K562 (cell line): ENCODE measurements around the gene PEX13. TPM values are rescaled to one million over a fixed set of nuclear protein-coding genes. Genes with fewer than 3 reads are reported as not detected.

Experiments used
- ATAC-seq: fragments of 200-7000 bp; cut with Tn5 transposase; 3 replicates; pipeline ENCODE4 v1.9.1; 2020; ENCODE audit warnings: moderate library complexity
- BruUV-seq: library from RNA; stranded (reverse); fragments of 400-500 nt; replicated peaks from 2 replicates; lab custom pipeline; 2021; lab: Mats Ljungman, UMichigan
- CTCF ChIA-PET: fragments of 300-600 bp; formaldehyde crosslinking; extraction: SDS; loops from one replicate; lab custom pipeline; 2021; ENCODE audit warnings: low intra/inter-chr PET ratio; lab: Yijun Ruan, JAX
- POLR2A ChIA-PET: fragments of 300-600, 350-650 bp; sonication (Branson Sonifier 250); formaldehyde crosslinking; extraction: SDS; loops from one replicate; lab custom pipeline; 2021; ENCODE audit warnings: antibody characterized with exemption, inconsistent platforms; lab: Yijun Ruan, JAX
- DNase-seq, 4 experiments: peaks; one replicate each; pipeline versions ENCODE4 v3.0.0 to v3.0.0-alpha.2; 2011 to 2018; ENCODE audit warnings: low spot score in 3 of 4, mixed read lengths in 3 of 4; ENCODE audit errors: extremely low read depth in 1 of 4
- FAIRE-seq: peaks from 2 replicates; lab custom pipeline; 2011; peaks lifted over from hg19 to GRCh38; lab: Jason Lieb, UNC
- H2AFZ ChIP-seq: 2 replicates; pipeline ENCODE4 v1.6.0; 2011; ENCODE audit warnings: low read depth, low read length, control low read depth, inconsistent platforms
- H3K27ac ChIP-seq: fragments of 200-600 bp; 3 replicates; pipeline ENCODE4 v1.8.0; 2011; ENCODE audit warnings: low read depth, mild to moderate bottlenecking, control low read depth, inconsistent platforms, low read length, moderate library complexity, mixed read lengths; ENCODE audit errors: extremely low read depth
- H3K27me3 ChIP-seq, 2 experiments: fragments of 300-600 bp in 1 of 2; 2 replicates in 1 of 2; 3 replicates in 1 of 2; pipeline versions ENCODE4 v1.6.0 to v1.8.0; 2011; ENCODE audit warnings: inconsistent platforms in 2 of 2, low read length in 2 of 2, mild to moderate bottlenecking in 1 of 2, mixed read lengths in 1 of 2, moderate library complexity in 1 of 2; ENCODE audit not compliant: control insufficient read depth in 2 of 2, insufficient read depth in 2 of 2
- H3K36me3 ChIP-seq: fragments of 300-600 bp; 3 replicates; pipeline ENCODE4 v1.8.0; 2011; ENCODE audit warnings: mild to moderate bottlenecking, low read length, inconsistent platforms; ENCODE audit not compliant: control insufficient read depth, insufficient read depth
- H3K4me1 ChIP-seq, 2 experiments: fragments of 200-600 bp in 1 of 2; replicated peaks in 1 of 2; 2 replicates in 1 of 2; 3 replicates in 1 of 2; pipeline versions ENCODE4 v1.5.1 to v1.8.0; 2011; ENCODE audit warnings: inconsistent platforms in 2 of 2, low read length in 2 of 2, mild to moderate bottlenecking in 1 of 2, mixed read lengths in 1 of 2, moderate library complexity in 1 of 2; ENCODE audit not compliant: control insufficient read depth in 2 of 2, insufficient read depth in 2 of 2
- H3K4me2 ChIP-seq: 2 replicates; pipeline ENCODE4 v1.6.1; 2011; ENCODE audit warnings: low read length, control low read depth, inconsistent platforms, mixed read lengths; ENCODE audit not compliant: insufficient read depth
- H3K4me3 ChIP-seq: fragments of 200-600 bp; sonication (generic), shearing (Covaris generic); 2 replicates; pipeline ENCODE4 v1.5.1; 2016; ENCODE audit warnings: control low read depth, inconsistent platforms
- H3K79me2 ChIP-seq: fragments of 200-600 bp; 3 replicates; pipeline ENCODE4 v1.8.0; 2011; ENCODE audit warnings: low read length, inconsistent platforms; ENCODE audit not compliant: control insufficient read depth, insufficient read depth
- H3K9ac ChIP-seq, 2 experiments: 2 replicates each; pipeline versions ENCODE4 v1.6.0 to v1.6.1; 2011; ENCODE audit warnings: low read depth in 2 of 2, low read length in 2 of 2, control low read depth in 1 of 2, inconsistent platforms in 1 of 2, mild to moderate bottlenecking in 1 of 2, mixed read lengths in 1 of 2; ENCODE audit not compliant: insufficient read depth in 1 of 2
- H3K9me1 ChIP-seq: one replicate; pipeline ENCODE4 v1.6.0; 2011; ENCODE audit warnings: inconsistent platforms, mild to moderate bottlenecking, low read length, moderate library complexity; ENCODE audit not compliant: control insufficient read depth, insufficient read depth
- H3K9me3 ChIP-seq: replicated peaks from 2 replicates; pipeline ENCODE4 v1.5.1; 2011; ENCODE audit warnings: low read depth, low read length, inconsistent platforms; ENCODE audit not compliant: control insufficient read depth, insufficient read depth
- H4K20me1 ChIP-seq: replicated peaks from 2 replicates; pipeline ENCODE4 v1.6.1; 2011; ENCODE audit warnings: low read length, inconsistent platforms, mixed read lengths; ENCODE audit not compliant: control insufficient read depth, insufficient read depth
- C11orf30 ChIP-seq: fragments of 450-650 bp; IDR thresholded peaks from 2 replicates; pipeline ENCODE4 v1.6.1; 2016; ENCODE audit warnings: low read depth, mild to moderate bottlenecking
- MAFF ChIP-seq: IDR thresholded peaks from 2 replicates; pipeline ENCODE4 v1.6.1; 2012; ENCODE audit warnings: low read length, improper control_type of control experiment
- MAFG ChIP-seq: fragments of 450-650 bp; conservative IDR thresholded peaks from 2 replicates; pipeline ENCODE4 v1.6.1; 2016; ENCODE audit warnings: missing genetic modification characterization, missing compliant biosample characterization
- NR1H2 ChIP-seq: sonication (generic); formaldehyde crosslinking; IDR thresholded peaks from 2 replicates; pipeline ENCODE4 v1.4.0; 2020; ENCODE audit warnings: mild to moderate bottlenecking, missing genetic modification reagents
- NR2F6 ChIP-seq: fragments of 450-650 bp; formaldehyde crosslinking; IDR thresholded peaks from 2 replicates; pipeline ENCODE4 v1.4.0; 2020; ENCODE audit warnings: mild to moderate bottlenecking
- NR3C1 ChIP-seq: sonication (generic); formaldehyde crosslinking; IDR thresholded peaks from 2 replicates; pipeline ENCODE4 v1.8.1; 2022; ENCODE audit warnings: missing genetic modification reagents
- RAD21 ChIP-seq, 2 experiments: fragments of 250-450 bp in 1 of 2; fragments of 450-650 bp in 1 of 2; sonication (Bioruptor Pico) in 1 of 2; formaldehyde crosslinking in 1 of 2; IDR thresholded peaks in 1 of 2; conservative IDR thresholded peaks in 1 of 2; 2 replicates each; pipeline versions ENCODE4 v1.4.0 to v1.8.0; 2020 to 2022; ENCODE audit warnings: mild to moderate bottlenecking in 2 of 2, moderate library complexity in 1 of 2
- TRIM24 ChIP-seq, 2 experiments: fragments of 450-650 bp; IDR thresholded peaks; 2 replicates each; pipeline ENCODE4 v1.6.1; 2016
- ZNF23 ChIP-seq: fragments of 250-450 bp; sonication (Bioruptor Pico); IDR thresholded peaks from 2 replicates; pipeline ENCODE4 v1.4.0; 2020; ENCODE audit warnings: mild to moderate bottlenecking
- ZNF316 ChIP-seq: fragments of 450-650 bp; IDR thresholded peaks from 2 replicates; pipeline ENCODE4 v1.6.1; 2016
- ZSCAN32 ChIP-seq: fragments of 450-650 bp; formaldehyde crosslinking; IDR thresholded peaks from 2 replicates; pipeline ENCODE4 v1.4.0; 2020; ENCODE audit warnings: mild to moderate bottlenecking, moderate library complexity
- ZZZ3 ChIP-seq: fragments of 450-650 bp; IDR thresholded peaks from 2 replicates; pipeline ENCODE4 v1.6.1; 2016; ENCODE audit warnings: antibody characterized with exemption, mild to moderate bottlenecking, moderate library complexity
- in situ Hi-C: fragments of 300-500 bp; cut with MboI; formaldehyde crosslinking; loops from 4 replicates; pipeline ENCODE4 v1.15.0; 2018; ENCODE audit warnings: inconsistent platforms, mixed read lengths
- intact Hi-C: fragments of 100-400 bp; cut with micrococcal nuclease; formaldehyde crosslinking; loops from 2 replicates; pipeline ENCODE4 v1.14.2; 2022
- polyA plus RNA-seq, 8 experiments: library from polyadenylated mRNA; depleted of rRNA in 4 of 8; stranded (reverse) in 5 of 8; unstranded in 3 of 8; fragments of >200 nt; fragmentation: Nextera tagmentation in 2 of 8; fragmentation: Illumina TruSeq in 1 of 8; extraction: Ambion mirVana in 2 of 8; extraction: Trizol in 1 of 8; gene quantifications; 2 replicates each; pipeline versions ENCODE4 v1.2.1 to v1.2.3, GENCODE V29; 2011 to 2014; ENCODE audit warnings: inconsistent platforms in 1 of 8, missing spikeins in 1 of 8
- total RNA-seq, 7 experiments: library from RNA; depleted of rRNA in 6 of 7; stranded (reverse); fragments of >200 nt in 6 of 7; fragmentation: Illumina TruSeq in 2 of 7; extraction: Trizol in 2 of 7; gene quantifications; 2 replicates each; pipeline versions ENCODE4 v1.2.1 to v1.2.3, GENCODE V29; 2011 to 2021; ENCODE audit warnings: low replicate concordance in 1 of 7
- TF ChIP-seq, protein P1 (sequence below): fragments of 250-450 bp; sonication (Bioruptor Pico); IDR thresholded peaks from 2 replicates; pipeline ENCODE4 v1.8.0; 2022; ENCODE audit warnings: moderate library complexity, mild to moderate bottlenecking, inconsistent platforms

PEX13 gene
- total and polyA plus RNA-seq, 9 of the 15 experiments (the other 6 are each of a cell fraction or from before 2014, with no cell fraction given) = 4.0 to 30.4 (median 18.8) TPM

- H4K20me1 ChIP-seq = no peaks in the 10 kb centered on the region
- ChIA-PET CTCF (no interaction called here), POLR2A (no interaction called here)
- no peak overlapping the region for H2AFZ ChIP-seq
- H3K27ac ChIP-seq = no peak overlapping the region
- DNase-seq (no peak), FAIRE-seq (no peak), ATAC-seq (no peak)
- no peak overlapping the region for H3K9ac ChIP-seq
- peaks cover 3% of the 10 kb centered on the region; the same call in 1 of the 3 replicates for H3K36me3 ChIP-seq
- in situ Hi-C loops = no loop called here
- no peaks in the 10 kb centered on the region; a peak in 1 of 5 replicates for H3K4me1 ChIP-seq
- H3K9me3 ChIP-seq = no peaks in the 10 kb centered on the region
- H3K4me3 ChIP-seq = no peak overlapping the region
- intact Hi-C loops = no loop called here
- H3K9me1 ChIP-seq = no peaks in the 10 kb centered on the region
- no peaks in the 10 kb centered on the region for H3K79me2 ChIP-seq
- no peak overlapping the region for H3K4me2 ChIP-seq
- TF ChIP-seq ZSCAN32 (CRISPR knock-in tag) (no peak), ZNF23 (CRISPR knock-in tag) (no peak), ZNF316 (peak; percentile 85), MAFF (peak; percentile 21; the same call in 1 of the 2 replicates), NR3C1 (no peak), NR1H2 (no peak), ZZZ3 (no peak), C11orf30 (peak; percentile 70), NR2F6 (CRISPR knock-in tag) (no peak), MAFG (tag) (0 out of 2 replicates have a peak, but pooled peaks have one; percentile 15), RAD21 (CRISPR knock-in tag; conservative IDR thresholded peaks at IDR 0.05 in 1 of 2, IDR thresholded peaks at IDR 0.05 in 1 of 2) (no peak), TRIM24 (IDR thresholded peaks at IDR 0.05) (no peak)
- TF ChIP-seq, protein P1, sequence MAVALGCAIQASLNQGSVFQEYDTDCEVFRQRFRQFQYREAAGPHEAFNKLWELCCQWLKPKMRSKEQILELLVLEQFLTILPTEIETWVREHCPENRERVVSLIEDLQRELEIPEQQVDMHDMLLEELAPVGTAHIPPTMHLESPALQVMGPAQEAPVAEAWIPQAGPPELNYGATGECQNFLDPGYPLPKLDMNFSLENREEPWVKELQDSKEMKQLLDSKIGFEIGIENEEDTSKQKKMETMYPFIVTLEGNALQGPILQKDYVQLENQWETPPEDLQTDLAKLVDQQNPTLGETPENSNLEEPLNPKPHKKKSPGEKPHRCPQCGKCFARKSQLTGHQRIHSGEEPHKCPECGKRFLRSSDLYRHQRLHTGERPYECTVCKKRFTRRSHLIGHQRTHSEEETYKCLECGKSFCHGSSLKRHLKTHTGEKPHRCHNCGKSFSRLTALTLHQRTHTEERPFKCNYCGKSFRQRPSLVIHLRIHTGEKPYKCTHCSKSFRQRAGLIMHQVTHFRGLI (CRISPR knock-in tag) = no peak
- no TSS peak for BruUV-seq
- H3K27me3 ChIP-seq = no peaks in the 10 kb centered on the region
Observed at GRCh38 chr2:61009355-61009754, 8.2 kb upstream of the PEX13 start.
